ENCODE results near the gene GPR107. TPM values are rescaled to one million over a fixed set of nuclear protein-coding genes. Genes with fewer than 3 reads are reported as not detected.

Gene GPR107
- total and polyA plus RNA-seq, 2 experiments from 2014 or later = 10.6 to 25.6 TPM

GRCh38 chr9:130119519-130120298 lies 66.0 kb downstream of the GPR107 start:
- Histone ChIP-seq H3K4me2 (no peak overlapping the region), H3K9me3 (ENCODE audit: low read depth) (no peaks in the 10 kb centered on the region), H3K27me3 (no peaks in the 10 kb centered on the region), H3K79me2 (no peaks in the 10 kb centered on the region), H3K4me3 (no peak overlapping the region), H4K20me1 (ENCODE audit: insufficient read depth, poor library complexity, severe bottlenecking) (no peaks in the 10 kb centered on the region), H3K27ac (no peak overlapping the region), H2AFZ (no peak overlapping the region), H3K4me1 (ENCODE audit: insufficient read depth) (peaks cover 3% of the 10 kb centered on the region), H3K36me3 (replicated peaks; ENCODE audit: insufficient read depth, low read depth) (no peaks in the 10 kb centered on the region), H3K9me2 (replicated peaks; ENCODE audit: insufficient read depth) (no peaks in the 10 kb centered on the region)
- TF ChIP-seq EZH2phosphoT487 (IDR thresholded peaks at IDR 0.05; ENCODE audit: low read depth, severe bottlenecking, unreplicated experiment) (no peak), CTCF (IDR thresholded peaks at IDR 0.05; ENCODE audit: poor library complexity) (no peak), EZH2 (IDR thresholded peaks at IDR 0.05; ENCODE audit: borderline replicate concordance) (no peak)
- no peak for DNase-seq (ENCODE audit: low spot score)
- 87% methylated on average over 14 of the region's 14 CpGs for WGBS (ENCODE audit: low lambda C conversion rate, missing lambda C conversion rate)

DNA sequence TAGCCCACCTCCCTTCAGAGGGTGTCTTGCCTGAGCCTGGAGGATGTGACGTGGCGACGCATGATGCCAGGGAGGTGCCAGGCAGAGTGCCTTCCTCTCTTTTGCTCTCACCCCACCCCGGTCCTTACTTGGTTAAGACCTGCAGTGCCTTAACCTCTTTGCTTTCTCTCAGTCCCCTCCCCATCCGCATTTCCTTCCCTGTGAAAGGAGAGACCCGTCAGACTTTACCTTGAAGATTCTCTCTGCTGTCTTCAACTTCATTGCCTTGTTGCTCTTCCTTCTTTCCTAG lies 66.5 kb downstream of the GPR107 start:
- Histone ChIP-seq H3K36me3 (replicated peaks; ENCODE audit: insufficient read depth, low read depth) (no peaks in the 10 kb centered on the region), H4K20me1 (ENCODE audit: insufficient read depth, poor library complexity, severe bottlenecking) (no peaks in the 10 kb centered on the region), H3K27ac (no peak overlapping the region), H3K4me2 (no peak overlapping the region), H3K9me3 (ENCODE audit: low read depth) (no peaks in the 10 kb centered on the region), H3K9me2 (replicated peaks; ENCODE audit: insufficient read depth) (no peaks in the 10 kb centered on the region), H3K27me3 (no peaks in the 10 kb centered on the region), H3K4me1 (ENCODE audit: insufficient read depth) (peaks cover 3% of the 10 kb centered on the region), H2AFZ (no peak overlapping the region), H3K79me2 (no peaks in the 10 kb centered on the region), H3K4me3 (no peak overlapping the region)
- DNase-seq (ENCODE audit: low spot score) = no peak
- 85% methylated on average over 6 of the region's 6 CpGs for WGBS (ENCODE audit: low lambda C conversion rate, missing lambda C conversion rate)
- TF ChIP-seq CTCF (IDR thresholded peaks at IDR 0.05; ENCODE audit: poor library complexity) (no peak), EZH2phosphoT487 (IDR thresholded peaks at IDR 0.05; ENCODE audit: low read depth, severe bottlenecking, unreplicated experiment) (no peak)

DNA sequence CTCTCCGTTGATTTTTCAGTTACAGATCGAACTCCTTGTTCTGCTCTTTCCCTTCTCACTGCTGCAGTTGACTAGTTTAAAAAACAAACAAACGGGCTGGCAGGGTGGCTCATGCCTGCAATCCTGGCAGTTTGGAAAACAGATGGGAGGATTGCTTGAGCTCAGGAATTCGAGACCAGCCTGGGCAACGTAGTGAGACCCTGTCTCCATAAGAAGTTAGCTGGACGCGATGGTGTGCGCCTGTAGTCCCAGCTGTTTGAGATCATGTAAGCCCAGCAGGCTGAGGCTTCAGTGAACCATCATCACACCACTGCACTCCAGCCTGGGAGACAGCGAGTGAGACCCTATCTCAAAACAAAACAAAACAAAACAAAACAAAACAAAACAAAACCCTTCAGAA lies 67.1 kb downstream of the GPR107 start:
- no peaks in the 10 kb centered on the region for H3K27me3 ChIP-seq
- no peak overlapping the region for H3K4me2 ChIP-seq
- WGBS (ENCODE audit: low lambda C conversion rate, missing lambda C conversion rate) = 86% methylated on average over 9 of the region's 9 CpGs
- DNase-seq (ENCODE audit: low spot score) = no peak
- H3K9me3 ChIP-seq (ENCODE audit: low read depth) = no peaks in the 10 kb centered on the region
- H4K20me1 ChIP-seq (ENCODE audit: insufficient read depth, poor library complexity, severe bottlenecking) = no peaks in the 10 kb centered on the region
- no peaks in the 10 kb centered on the region for H3K79me2 ChIP-seq
- no peaks in the 10 kb centered on the region for H3K36me3 ChIP-seq (replicated peaks; ENCODE audit: insufficient read depth, low read depth)
- H3K4me3 ChIP-seq = no peak overlapping the region
- no peak overlapping the region for H3K27ac ChIP-seq
- no peaks in the 10 kb centered on the region for H3K9me2 ChIP-seq (replicated peaks; ENCODE audit: insufficient read depth)
- H2AFZ ChIP-seq = no peak overlapping the region
- H3K4me1 ChIP-seq (ENCODE audit: insufficient read depth) = peaks cover 3% of the 10 kb centered on the region
- TF ChIP-seq EZH2 (IDR thresholded peaks at IDR 0.05; ENCODE audit: borderline replicate concordance) = no peak
- no peak for TF ChIP-seq EZH2phosphoT487 (IDR thresholded peaks at IDR 0.05; ENCODE audit: low read depth, severe bottlenecking, unreplicated experiment)
- no peak for TF ChIP-seq CTCF (IDR thresholded peaks at IDR 0.05; ENCODE audit: poor library complexity)

Data from hepatocyte (in vitro differentiated cells).